GM21717 (cell line): ENCODE measurements around the gene MST1R.
"Not testable (repeated sequence)": the region's sequence is repeated elsewhere in the genome, so short reads cannot be mapped to it uniquely, and the experiment has no call there.

Experiments
- ATAC-seq: cut with Tn5 transposase; IDR thresholded peaks from one replicate; pipeline ENCODE4 v1.9.1; 2021; ENCODE audit warnings: mild to moderate bottlenecking, moderate library complexity; ENCODE audit not compliant: unreplicated experiment

The MST1R gene

DNA sequence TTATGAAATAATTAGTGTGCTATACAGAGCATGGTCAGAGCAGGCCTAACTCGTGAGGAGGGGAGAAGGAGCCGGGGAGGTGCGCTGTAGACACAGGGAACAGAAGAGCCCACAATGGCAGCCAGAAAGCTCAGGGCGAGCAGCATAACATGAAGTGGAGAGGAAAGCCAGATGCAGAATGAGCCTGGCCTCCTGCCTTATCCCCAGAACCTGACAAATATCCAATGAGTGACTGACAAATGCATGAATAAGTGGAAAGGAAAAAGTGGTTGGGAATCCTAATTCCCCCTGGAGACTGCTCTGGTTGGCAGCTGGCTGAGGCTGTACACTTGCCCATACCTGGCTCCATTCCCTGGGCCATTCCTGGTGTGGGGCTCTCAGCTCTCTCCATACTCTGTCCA, 9.2 kb upstream of the MST1R start:
- ATAC-seq: no peak

DNA sequence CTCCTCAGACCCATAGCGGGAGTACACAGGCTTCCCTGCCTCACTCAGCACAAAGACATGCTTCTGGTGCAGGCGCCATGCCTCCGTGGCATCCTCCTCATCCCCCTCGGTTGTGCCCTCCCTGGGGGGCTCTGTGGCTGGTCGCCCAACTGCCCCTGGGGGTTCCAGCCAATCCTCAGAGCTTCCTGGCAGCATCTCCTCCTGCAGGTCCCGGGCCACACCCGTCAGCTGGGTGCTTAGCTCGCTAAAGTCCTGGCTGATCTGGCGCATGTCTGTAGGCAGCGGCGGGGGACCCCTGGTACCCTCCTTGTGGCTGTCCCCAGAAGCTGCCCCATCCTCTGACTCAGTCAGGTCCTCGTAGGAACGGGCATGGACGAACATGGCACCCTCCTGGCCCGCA, 7.9 kb upstream of the MST1R start:
- ATAC-seq: no peak

DNA sequence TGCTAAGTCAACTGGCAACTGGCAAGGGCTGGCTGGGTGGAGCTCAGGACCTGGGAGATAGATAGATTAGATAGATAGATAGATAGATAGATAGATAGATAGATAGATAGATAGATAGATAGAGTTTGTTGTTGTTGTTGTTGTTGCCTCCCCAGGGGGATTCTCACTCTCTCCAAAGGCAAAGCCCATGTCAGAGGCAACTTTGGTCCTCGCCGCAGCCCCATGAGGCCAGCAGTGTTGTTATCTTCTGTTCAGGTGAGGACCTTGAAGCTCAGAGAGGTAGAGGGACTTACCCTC, 7.4 kb upstream of the MST1R start:
- no peak for ATAC-seq

DNA sequence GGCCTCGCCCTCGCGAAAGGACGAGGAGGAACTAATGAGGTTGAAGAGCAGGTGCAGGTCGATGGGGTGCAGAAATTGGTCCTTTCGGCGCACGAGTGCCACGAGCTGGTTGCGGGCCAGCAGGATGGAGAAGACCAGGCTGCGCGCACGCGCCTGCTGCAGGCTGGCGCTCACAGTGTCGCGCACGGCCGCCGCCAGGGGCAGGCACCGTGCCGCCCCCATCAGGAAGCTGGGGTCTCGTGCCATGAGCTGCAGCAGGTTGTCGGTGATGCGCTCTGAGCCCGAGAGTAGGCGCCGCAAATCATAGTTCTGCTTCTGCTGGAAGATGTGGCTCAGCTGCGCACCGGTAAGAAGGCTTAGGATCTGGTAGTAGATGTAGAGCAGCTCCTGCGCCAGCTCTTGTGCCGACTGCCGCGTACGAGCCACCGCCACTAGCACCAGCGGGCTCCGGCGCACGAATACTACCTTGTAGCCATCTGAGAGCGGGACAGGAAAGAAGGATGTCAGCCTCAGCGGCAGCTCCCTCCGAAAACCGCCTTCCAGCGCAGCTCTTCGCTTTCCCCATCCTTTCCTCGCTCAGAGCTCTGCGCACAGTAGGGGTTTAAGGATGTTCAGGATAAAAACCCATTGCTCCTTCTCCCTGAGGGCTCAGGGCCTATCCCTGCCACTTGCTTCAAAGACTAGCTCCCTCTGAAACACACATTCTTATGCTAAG, 6.9 kb upstream of the MST1R start:
- ATAC-seq: no peak

DNA sequence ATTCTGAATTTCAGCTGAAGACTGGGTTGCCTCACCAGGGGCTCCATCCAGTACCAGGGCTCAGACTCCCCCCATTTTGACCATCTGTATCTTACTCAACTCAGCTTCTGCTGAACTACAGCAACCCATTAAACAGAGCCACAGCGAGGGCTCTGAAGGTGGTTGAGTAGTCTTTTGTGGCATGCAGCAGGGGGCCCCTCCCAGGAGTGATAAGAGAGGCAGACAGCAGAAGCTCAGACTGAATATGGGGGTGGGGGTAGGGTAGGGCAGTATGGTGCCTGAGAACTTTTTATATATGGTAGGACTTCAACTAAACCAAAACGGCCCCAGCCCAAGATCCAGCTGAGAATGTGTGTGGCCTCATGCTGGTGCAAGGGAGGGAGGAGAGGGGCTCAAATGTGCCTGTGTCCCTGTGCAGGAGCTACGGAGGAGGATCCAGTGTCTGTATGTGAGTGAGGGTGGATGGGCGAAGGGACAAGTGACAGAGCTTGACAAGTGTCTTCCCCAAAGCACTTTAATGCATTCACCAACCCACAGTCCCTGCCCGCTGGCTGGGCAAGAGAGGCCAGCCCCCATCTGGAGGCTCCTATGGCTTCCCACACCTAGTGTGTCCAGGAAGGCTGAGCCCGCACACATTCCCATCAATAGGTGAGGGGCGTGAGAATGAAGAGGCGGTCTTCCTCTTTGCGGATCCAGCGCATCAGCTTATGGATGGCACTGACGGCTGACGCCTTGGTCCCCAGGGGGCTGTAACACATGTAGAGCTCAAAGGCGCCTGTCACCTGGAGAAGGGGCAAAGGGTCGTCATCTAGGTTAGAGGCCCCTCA, 4.9 kb upstream of the MST1R start:
- ATAC-seq: no peak

DNA sequence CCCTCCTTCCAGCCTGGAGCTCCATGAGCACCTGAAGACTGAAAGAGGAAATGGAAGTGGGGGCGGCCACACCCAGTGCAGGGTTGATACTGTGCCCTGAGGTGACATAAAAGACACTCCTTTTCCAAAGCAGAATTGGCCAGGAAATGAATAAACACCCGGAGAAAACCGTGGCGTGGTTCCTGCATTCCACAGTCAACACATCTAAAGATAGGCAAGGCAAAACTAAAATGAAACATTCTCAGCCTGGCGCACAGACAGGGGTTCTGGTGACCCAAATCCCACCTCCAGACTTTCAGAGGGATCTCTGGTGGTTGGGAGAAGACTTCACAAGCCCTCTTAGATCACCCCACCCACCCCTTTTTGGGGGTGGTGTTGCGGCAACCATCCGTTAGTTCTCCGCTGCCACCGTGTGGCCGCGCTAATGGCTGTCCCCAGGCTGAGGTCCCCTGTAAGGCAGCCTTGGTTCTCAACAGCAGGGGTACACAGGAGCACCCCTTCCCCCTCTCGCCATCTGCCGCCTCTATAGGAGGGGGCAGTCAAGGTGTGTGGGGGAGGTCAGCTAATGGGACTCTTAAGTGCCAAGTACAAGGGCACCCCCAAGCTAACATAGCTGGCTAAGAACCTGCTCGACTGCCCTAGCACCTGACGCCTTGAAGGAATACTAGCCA, 2.5 kb upstream of the MST1R start:
- ATAC-seq: no peak

DNA sequence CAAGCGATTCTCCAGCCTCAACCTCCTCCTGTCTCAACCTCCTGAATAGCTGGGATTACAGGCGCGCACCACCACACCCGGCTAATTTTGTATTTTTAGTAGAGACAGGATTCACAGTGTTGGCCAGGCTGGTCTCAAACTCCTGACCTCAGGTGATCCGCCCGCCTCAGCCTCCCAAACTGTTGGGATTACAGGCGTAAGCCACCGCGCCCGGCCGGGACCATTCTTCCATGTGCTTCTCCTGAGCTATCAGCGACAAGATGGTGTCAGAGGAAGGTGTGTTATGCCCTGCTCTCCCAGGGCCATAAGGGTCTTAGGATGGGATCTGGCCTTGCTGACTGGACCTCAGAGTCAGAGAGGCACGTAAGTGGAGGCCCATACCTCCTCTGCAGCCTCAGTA, 775 bp upstream of the MST1R start:
- not testable (repeated sequence) for ATAC-seq

DNA sequence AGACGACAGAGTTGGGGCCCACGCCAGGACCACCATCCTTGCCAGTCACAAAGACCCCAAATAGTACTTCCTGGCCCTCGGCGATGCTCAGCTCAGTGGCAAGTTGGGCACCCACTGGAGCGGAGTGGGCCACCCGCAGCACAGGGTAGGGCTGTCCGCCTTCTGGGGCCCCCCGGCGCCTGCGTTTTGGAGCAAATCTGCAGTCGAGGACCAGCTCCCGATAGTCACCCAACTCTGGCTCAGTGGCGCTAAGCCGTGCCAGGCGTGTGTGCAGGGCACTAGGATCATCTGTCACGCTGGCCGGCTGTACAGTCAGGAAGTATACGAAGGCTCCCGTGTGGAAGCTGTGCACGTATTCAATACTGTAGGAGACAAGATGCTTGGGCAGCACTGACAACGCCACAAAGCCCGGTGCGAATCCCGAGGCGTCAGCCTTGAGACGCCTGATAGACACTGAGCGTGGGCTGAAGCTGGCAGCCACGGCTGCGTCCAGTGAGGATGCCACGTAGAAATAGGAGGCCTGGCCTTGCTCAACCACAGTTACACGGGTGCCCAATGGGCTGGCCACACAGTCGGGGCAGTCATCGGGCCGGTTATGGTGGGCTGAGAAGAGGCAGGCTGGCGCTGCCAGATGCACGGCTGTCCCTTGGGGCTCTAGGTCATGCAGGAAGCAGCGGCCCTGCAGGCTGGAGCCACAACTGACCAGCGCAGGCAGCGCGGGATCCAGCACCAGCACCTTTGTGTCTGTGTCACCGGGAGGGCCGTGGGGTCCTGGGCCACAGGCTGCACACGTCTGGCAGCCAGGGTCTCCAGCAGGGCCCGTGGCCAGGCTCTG, 945 bp downstream of the MST1R start:
- no peak for ATAC-seq

DNA sequence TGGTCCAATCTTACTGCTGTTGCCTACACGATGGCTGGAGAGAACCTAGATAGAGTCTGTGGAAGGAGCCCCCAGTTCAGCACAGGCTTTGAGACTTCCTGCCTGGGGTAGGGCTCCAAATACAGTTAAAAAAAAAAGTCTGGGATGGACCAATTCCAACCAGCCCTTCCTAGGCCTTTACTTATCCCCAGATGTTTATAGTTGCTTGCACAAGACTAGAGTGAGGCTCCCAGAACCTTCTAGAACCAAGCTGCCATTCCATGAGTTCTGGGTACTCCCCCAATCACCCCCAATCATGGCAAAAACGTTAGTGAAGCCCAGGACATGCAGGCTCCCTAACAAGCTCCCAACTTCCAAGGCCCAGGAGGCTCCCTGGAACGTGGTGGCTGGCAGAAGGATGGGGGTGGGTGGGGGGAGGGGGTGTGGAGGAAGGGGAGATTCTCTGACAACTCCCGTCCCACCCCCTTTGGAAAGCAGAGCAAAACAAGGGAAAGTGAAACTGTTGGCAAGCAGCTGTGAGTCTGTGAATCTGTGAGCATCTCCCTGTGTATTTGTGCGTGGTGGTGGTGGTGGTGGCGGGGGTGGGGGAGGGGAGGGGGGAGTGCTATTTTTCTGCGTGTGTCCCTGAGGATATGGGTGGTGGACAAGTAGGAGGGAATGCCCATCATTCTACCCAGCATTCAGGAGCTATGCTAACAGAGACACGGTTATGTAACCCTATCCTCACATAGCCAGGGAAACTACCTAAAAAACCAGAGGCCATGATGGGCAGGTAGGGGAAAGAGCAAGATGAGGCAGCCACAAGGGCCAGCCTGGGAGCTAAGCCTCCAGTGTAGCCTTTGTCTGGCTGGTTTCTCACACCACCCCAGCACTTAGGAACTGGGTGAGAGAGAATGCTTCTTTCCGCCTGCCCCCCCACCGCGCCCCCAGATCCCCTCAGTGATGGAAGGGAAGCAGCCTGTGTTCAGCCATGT, 2.0 kb downstream of the MST1R start:
- ATAC-seq: no peak

DNA sequence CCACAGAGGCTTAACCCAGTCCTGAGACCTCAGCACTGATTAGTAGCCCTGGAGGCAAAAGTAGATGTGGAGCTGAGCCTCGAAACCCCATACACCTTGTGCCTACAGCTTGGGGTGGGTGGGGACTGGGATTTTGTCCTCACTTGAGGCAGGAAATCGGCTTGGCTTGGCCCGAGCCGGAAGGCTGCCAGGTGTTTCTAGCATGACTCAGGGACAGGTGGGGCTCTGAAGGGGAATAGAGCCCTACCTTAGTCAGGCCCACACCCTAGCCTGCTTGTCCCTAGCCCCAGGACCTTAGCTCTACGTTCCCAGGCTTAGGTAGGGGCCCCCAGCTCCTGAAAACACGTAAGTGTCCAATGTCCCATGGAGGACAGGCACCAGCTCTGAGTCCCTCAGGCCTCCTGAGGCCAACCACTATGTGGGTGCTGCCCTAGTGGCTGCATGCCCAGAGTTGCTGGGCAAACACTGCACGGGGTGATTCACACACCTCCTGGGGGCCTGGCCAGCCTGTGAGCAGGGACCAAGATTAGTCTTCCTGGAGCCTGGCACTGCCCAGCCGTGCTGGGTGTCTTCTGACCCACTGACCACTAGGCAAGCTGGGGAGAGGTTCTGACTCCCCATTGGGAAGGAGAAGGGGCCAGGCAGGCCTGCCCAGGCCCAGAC, 3.1 kb downstream of the MST1R start:
- no peak for ATAC-seq

DNA sequence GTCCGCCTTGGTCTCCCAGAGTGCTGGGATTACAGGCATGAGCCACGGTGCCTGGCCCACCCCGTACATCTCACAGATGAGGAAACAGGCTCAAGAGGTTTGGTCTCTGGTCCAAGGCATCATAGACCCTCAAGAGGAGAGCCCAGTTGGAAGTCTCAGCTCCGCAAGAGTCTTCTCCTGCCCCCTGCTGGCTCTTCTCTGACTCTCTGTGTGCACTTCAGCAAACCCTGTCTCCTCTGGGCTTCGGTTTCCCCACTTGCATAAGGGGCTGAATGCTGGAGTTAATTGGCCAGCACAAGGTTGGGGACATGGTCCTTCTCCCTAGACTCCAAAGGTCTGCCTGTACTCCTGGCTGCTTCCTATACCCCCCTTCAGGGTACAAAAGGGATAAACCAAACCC, 3.9 kb downstream of the MST1R start:
- ATAC-seq: no peak

DNA sequence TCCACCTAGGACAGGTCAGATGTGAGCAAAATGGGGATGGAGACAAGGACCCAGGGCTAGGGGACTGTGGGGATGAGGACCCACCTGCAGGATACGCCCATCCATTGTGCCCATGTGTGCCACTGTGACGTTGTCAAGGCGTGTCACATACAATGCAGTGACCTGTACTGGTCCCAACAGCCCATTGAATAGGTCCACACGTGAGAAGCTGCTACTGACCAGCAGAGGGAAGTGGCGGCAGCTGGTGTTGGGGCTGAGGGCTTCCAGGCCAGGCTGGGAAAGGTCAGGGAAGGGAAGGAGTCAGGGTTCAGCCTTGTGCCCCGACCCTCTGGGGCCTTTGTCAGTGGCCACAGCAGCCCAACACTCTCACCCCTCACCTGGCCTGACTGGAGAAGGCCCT, 4.7 kb downstream of the MST1R start:
- no peak for ATAC-seq

DNA sequence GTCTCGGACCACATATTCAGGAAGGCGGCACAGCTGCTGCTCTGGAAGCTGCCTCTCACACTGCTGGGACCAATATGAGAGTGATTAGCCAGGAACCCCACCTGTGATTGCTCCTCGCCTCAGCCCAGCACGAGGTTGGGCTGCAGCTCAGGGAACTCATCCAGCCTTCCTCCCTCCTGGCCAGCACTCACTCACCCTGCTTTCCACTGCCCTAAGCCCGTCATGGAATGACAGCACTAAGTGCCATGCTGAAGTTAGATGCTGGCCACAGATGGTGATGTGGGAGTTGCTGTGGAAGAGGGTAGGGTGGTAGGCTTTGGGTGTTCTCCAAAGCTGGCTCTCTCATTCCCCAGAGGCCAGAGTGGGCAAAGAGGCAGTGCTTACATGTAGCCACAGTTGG, 7.3 kb downstream of the MST1R start:
- ATAC-seq: no peak

DNA sequence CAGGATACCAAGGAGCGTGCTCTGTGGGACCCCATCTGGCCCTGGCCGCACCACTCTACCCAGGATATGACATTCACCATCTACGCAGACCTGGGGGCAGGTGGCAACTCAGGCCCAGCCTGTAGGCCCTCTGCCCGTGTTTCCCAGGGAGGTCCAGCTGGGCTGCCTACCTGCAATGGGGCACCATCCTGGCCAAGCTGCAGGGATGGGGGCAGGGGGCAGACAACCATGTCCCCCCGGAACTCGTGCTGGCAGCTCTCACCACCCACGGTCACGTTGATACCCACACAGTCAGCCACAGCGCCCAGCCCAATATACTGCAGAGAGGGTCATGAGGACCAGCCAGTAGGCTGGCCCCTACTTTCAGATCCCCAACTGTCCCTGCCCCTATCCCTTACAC, 7.9 kb downstream of the MST1R start:
- ATAC-seq: no peak

DNA sequence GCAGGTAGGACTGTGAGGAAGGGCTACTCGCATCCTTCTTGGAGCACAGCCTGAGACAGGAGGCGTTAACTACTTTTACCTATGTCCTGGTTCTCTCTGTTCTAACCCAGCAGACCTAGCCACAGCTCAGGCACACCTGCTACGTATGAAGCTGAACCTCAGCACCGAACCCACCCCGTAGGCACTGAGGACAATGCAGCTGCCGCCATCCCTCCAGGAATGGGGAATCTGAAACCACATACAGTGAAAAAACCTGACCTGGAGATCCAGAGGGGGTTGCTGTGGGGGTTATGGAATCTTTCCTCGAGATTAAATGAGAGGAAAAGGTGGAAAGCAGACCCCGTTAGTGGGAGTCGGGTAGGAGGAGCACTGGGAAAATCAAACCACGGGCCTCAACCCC, 14.4 kb downstream of the MST1R start:
- ATAC-seq: no peak

DNA sequence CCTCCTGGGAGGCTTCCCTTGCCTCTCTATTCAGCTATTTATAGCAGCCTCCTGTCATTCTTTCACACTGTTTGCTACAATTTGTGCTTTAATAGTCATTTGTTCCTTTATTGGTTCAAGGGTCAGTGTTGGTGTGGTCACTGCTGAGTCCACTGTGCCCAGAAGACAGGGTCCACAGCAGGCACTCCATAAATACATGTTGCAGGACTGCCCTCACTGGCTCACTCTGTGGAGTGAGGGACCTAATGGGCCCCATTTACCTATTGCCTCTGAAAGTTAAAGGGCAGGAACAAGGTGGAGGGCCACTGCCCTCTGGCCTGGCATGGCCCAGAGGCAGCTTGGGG, 16.8 kb downstream of the MST1R start:
- ATAC-seq: no peak

DNA sequence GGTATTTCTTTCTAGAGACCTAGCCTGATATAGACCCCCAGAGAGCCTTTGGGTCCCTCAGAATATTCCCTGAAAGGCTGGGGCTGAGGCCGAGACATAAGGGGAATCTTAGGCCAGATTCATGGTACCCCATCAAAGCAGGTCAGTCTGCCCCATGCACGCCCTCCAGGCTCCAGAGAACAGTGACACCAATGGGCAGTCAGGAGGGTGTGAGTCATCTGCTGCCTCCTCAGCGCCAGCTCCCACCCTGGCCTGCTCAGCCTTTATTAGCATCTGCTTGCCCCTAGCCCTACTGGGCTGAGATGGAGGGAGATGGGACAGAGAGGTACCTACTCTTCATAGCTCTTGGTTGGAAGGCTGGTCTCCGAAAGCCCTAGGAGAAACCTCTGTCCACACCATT, 19.7 kb downstream of the MST1R start:
- ATAC-seq: no peak

DNA sequence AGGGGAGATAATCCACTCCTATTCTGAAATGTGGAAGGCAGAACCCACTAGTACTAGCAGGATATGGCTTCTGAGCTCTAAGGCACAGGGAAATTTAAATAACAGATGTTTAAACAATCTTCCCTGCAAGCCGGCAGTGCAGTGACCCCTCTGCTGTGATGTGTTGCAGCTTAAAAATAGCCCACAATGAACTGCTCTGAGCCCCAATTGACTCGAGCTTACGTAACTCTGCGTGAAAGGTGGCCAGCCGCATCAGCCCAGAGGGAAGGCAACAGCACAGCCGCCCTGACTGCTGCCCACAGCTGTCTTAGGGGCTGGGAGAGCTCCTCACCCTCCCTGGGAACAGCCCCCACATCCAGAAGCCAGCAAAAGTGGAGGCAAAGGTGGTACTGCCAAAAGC, 21.5 kb downstream of the MST1R start:
- ATAC-seq: no peak

DNA sequence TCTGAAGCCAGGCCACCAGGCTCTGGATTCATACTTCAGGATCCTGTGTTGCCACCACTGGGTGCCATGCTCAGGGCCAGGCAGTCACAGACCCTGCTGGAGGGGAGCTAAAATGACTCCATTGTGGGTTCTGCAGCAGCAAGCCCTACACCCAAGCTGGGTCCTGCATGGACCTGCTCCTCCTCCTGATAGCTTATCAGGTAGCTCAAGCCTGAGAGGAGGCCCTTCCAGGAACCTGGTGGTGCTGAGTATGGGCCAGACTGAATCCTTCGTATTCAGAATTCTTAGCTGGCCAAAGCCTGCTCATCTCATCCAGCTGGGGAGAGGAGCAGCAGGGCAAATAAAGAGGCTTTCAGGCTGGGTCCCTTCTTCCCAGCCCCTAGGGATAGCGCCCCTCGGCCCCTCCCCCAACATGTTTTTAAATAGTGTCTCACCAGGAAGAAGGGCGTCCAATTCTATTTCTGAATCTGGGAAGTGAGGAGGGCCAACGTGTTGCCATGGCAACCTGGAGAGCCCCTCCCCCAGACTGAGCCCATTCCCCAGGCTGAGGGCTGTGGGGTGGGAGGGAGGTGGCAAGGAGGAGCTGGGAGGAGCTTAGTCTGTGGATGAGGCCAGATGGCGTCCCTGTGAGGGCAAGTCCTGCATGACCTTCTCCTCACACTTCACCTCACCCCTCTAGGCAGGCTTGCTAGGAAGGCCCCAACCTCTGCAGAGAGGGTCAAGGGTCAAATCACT, 22.9 kb downstream of the MST1R start:
- ATAC-seq: no peak
